ENCODE results near the gene ZNF681.
"Not testable (repeated sequence)": the region's sequence is repeated elsewhere in the genome, so short reads cannot be mapped to it uniquely, and the experiment has no call there.

ZNF681 gene

GRCh38 chr19:23772675-23773063, 14.0 kb upstream of the ZNF681 start:
- no peak for DNase-seq

- no peak for DNase-seq
These were observed 13.3 kb upstream of the ZNF681 start for GRCh38 chr19:23771761-23772674.

GRCh38 chr19:23771316-23771715, 12.6 kb upstream of the ZNF681 start:
- no peak for DNase-seq

GRCh38 chr19:23770672-23771250, 12.1 kb upstream of the ZNF681 start:
- DNase-seq = no peak

GRCh38 chr19:23769691-23770468, 11.2 kb upstream of the ZNF681 start:
- no peak for DNase-seq

GRCh38 chr19:23766951-23767350, 8.3 kb upstream of the ZNF681 start:
- no peak for DNase-seq

- no peak for DNase-seq
These were observed 6.1 kb upstream of the ZNF681 start for GRCh38 chr19:23764781-23765180.

- DNase-seq = peak; percentile 82
These were observed 4.4 kb upstream of the ZNF681 start for GRCh38 chr19:23762884-23763711.

GRCh38 chr19:23762548-23762883, 3.8 kb upstream of the ZNF681 start:
- DNase-seq = no peak

GRCh38 chr19:23760326-23760725, 1.6 kb upstream of the ZNF681 start:
- not testable (repeated sequence) for DNase-seq

- not testable (repeated sequence) for DNase-seq
These were observed 15.0 kb downstream of the ZNF681 start for GRCh38 chr19:23743633-23744232.

GRCh38 chr19:23730729-23731465, 27.8 kb downstream of the ZNF681 start:
- not testable (repeated sequence) for DNase-seq

GRCh38 chr19:23724161-23724560, 34.5 kb downstream of the ZNF681 start:
- not testable (repeated sequence) for DNase-seq

GRCh38 chr19:23718802-23719201, 39.9 kb downstream of the ZNF681 start:
- DNase-seq = no peak

GRCh38 chr19:23716792-23717191, 41.9 kb downstream of the ZNF681 start:
- no peak for DNase-seq

- DNase-seq = no peak
These were observed 49.3 kb downstream of the ZNF681 start for GRCh38 chr19:23709347-23709746.

- no peak for DNase-seq
These were observed 52.0 kb downstream of the ZNF681 start for GRCh38 chr19:23706657-23707056.

GRCh38 chr19:23699521-23699860, 59.2 kb downstream of the ZNF681 start:
- DNase-seq = no peak

- DNase-seq = no peak
These were observed 59.8 kb downstream of the ZNF681 start for GRCh38 chr19:23698711-23699520.

- not testable (repeated sequence) for DNase-seq
These were observed 65.8 kb downstream of the ZNF681 start for GRCh38 chr19:23692937-23693336.
